ENCODE results near the gene CERS6. TPM values are rescaled to one million over a fixed set of nuclear protein-coding genes. Genes with fewer than 3 reads are reported as not detected.

CERS6 gene
- total and polyA plus RNA-seq, 11 donors = 22.1 to 78.0 (median 62.2) TPM

- no peak for ATAC-seq
- no peaks in the 10 kb centered on the region for H3K27me3 ChIP-seq
- no peak overlapping the region for H3K4me3 ChIP-seq
- H3K36me3 ChIP-seq = no peaks in the 10 kb centered on the region
- peaks cover 0 to 19% (median 0%) of the 10 kb centered on the region in 12 donors for H3K4me1 ChIP-seq
- intact Hi-C loops (cut with DNase I) = no loop called here
- no peak for DNase-seq
- WGBS, 4 donors = 68 to 73% (median 70%) methylated on average over 1 of the region's 1 CpG
- H3K9me3 ChIP-seq = no peaks in the 10 kb centered on the region
- no peak overlapping the region for H3K27ac ChIP-seq
- no peak for TF ChIP-seq CTCF (IDR thresholded peaks at IDR 0.05)
- TF ChIP-seq POLR2A (IDR thresholded peaks at IDR 0.05) = no peak
Observed at GRCh38 chr2:168670478-168670877, 214.4 kb downstream of the CERS6 start.

- intact Hi-C loops (cut with DNase I) = no loop called here
- WGBS, 4 donors = 66 to 74% (median 70%) methylated on average over 2 of the region's 2 CpGs
- H3K4me1 ChIP-seq = peaks cover 0 to 14% (median 0%) of the 10 kb centered on the region in 12 donors
- H3K4me3 ChIP-seq = no peak overlapping the region
- H3K27ac ChIP-seq = no peak overlapping the region
- no peaks in the 10 kb centered on the region for H3K9me3 ChIP-seq
- no peaks in the 10 kb centered on the region for H3K36me3 ChIP-seq
- no peak for DNase-seq
- no peak for TF ChIP-seq CTCF (IDR thresholded peaks at IDR 0.05)
- no peak for TF ChIP-seq POLR2A (IDR thresholded peaks at IDR 0.05)
- H3K27me3 ChIP-seq = no peaks in the 10 kb centered on the region
- no peak for ATAC-seq
Observed at GRCh38 chr2:168671932-168672331, 215.9 kb downstream of the CERS6 start.

GRCh38 chr2:168673265-168674189, 217.5 kb downstream of the CERS6 start:
- H3K27me3 ChIP-seq = no peaks in the 10 kb centered on the region
- no peaks in the 10 kb centered on the region for H3K9me3 ChIP-seq
- 76 to 94% (median 81%) methylated on average over 10 of the region's 10 CpGs for WGBS, 4 donors
- ATAC-seq (peak in 2 of 4 donors; percentile 36 to 42), DNase-seq (no peak)
- TF ChIP-seq CTCF (IDR thresholded peaks at IDR 0.05) = no peak
- TF ChIP-seq POLR2A (IDR thresholded peaks at IDR 0.05) = no peak
- no peaks in the 10 kb centered on the region for H3K36me3 ChIP-seq
- no peak overlapping the region for H3K27ac ChIP-seq
- intact Hi-C loops (cut with DNase I) = no loop called here
- H3K4me3 ChIP-seq = no peak overlapping the region
- H3K4me1 ChIP-seq = peaks cover 0 to 10% (median 0%) of the 10 kb centered on the region in 12 donors

GRCh38 chr2:168678153-168678853, 222.2 kb downstream of the CERS6 start:
- 83 to 90% (median 85%) methylated on average over 10 of the region's 10 CpGs for WGBS, 4 donors

More at GRCh38 chr2:168678153-168678853, 222.2 kb downstream of the CERS6 start:
- Histone ChIP-seq H3K4me1 (peaks cover 0 to 17% (median 0%) of the 10 kb centered on the region in 12 donors), H3K27ac (no peak overlapping the region), H3K9me3 (no peaks in the 10 kb centered on the region), H3K36me3 (no peaks in the 10 kb centered on the region), H3K4me3 (no peak overlapping the region), H3K27me3 (no peaks in the 10 kb centered on the region)
- no peak for DNase-seq
- intact Hi-C loops (cut with DNase I) = no loop called here
- no peak for ATAC-seq
- TF ChIP-seq POLR2A (IDR thresholded peaks at IDR 0.05) (no peak), CTCF (IDR thresholded peaks at IDR 0.05) (no peak)
